Neural progenitor cell (in vitro differentiated cells): Measurements from ENCODE around the gene GPD2. TPM values are rescaled to one million over a fixed set of nuclear protein-coding genes. Genes with fewer than 3 reads are reported as not detected.
A peak's percentile ranks its signal among the peaks of the same experiment; 100 is the strongest.

Source experiments
- DNase-seq: peaks from one replicate; pipeline ENCODE4 v3.0.0-alpha.2; 2016; ENCODE audit warnings: low spot score
- H2AFZ ChIP-seq: fragments of 200-600 bp; sonication (generic); replicated peaks from 2 replicates; pipeline ENCODE4 v1.6.1; 2016; ENCODE audit warnings: antibody characterized with exemption
- H3F3A ChIP-seq: fragments of 200-600 bp; sonication (generic); 2 replicates; pipeline ENCODE4 v1.6.1; 2016; ENCODE audit warnings: antibody characterized with exemption, low read depth
- H3K27ac ChIP-seq: fragments of 200-600 bp; sonication (generic); 2 replicates; pipeline ENCODE4 v1.5.1; 2016; ENCODE audit warnings: mild to moderate bottlenecking
- H3K27me3 ChIP-seq: fragments of 200-600 bp; sonication (generic); 2 replicates; pipeline ENCODE4 v1.6.1; 2016; ENCODE audit warnings: mild to moderate bottlenecking, moderate library complexity
- H3K36me3 ChIP-seq: fragments of 200-600 bp; sonication (generic); 2 replicates; pipeline ENCODE4 v1.5.1; 2016
- H3K4me1 ChIP-seq: fragments of 200-600 bp; sonication (generic); 2 replicates; pipeline ENCODE4 v1.6.1; 2016; ENCODE audit warnings: mixed run types
- H3K4me2 ChIP-seq: fragments of 200-600 bp; sonication (generic); 2 replicates; pipeline ENCODE4 v1.6.1; 2016
- H3K4me3 ChIP-seq: fragments of 200-600 bp; sonication (generic); 2 replicates; pipeline ENCODE4 v1.5.1; 2016
- H3K79me2 ChIP-seq: fragments of 200-600 bp; sonication (generic); 2 replicates; pipeline ENCODE4 v1.6.1; 2016; ENCODE audit warnings: low read depth
- H3K9ac ChIP-seq: fragments of 200-600 bp; sonication (generic); 2 replicates; pipeline ENCODE4 v1.6.1; 2016
- H3K9me3 ChIP-seq: fragments of 200-600 bp; sonication (generic); 2 replicates; pipeline ENCODE4 v1.5.1; 2016; ENCODE audit warnings: low read depth
- H4K20me1 ChIP-seq: fragments of 200-600 bp; sonication (generic); 2 replicates; pipeline ENCODE4 v1.6.1; 2016; ENCODE audit warnings: low read depth
- H3K27ac Mint-ChIP-seq: 3 replicates; pipeline ENCODE4 v1.8.0; 2021; ENCODE audit warnings: mixed read lengths
- H3K27me3 Mint-ChIP-seq: 2 replicates; pipeline ENCODE4 v1.8.0; 2022; ENCODE audit warnings: low read depth, mild to moderate bottlenecking, inconsistent platforms, moderate library complexity, mixed read lengths; ENCODE audit not compliant: insufficient read depth
- H3K36me3 Mint-ChIP-seq: 3 replicates; pipeline ENCODE4 v1.8.0; 2021; ENCODE audit warnings: mixed read lengths
- H3K4me1 Mint-ChIP-seq: 3 replicates; pipeline ENCODE4 v1.8.0; 2021; ENCODE audit warnings: mixed read lengths
- H3K4me3 Mint-ChIP-seq: 3 replicates; pipeline ENCODE4 v1.8.0; 2021; ENCODE audit warnings: mild to moderate bottlenecking, moderate library complexity, mixed read lengths
- H3K9me3 Mint-ChIP-seq: 3 replicates; pipeline ENCODE4 v1.8.0; 2020; ENCODE audit warnings: mixed read lengths
- CTCF ChIP-seq: fragments of 200-600 bp; sonication (generic); IDR thresholded peaks from 2 replicates; pipeline ENCODE4 v1.5.1; 2017; ENCODE audit warnings: antibody characterized with exemption, mild to moderate bottlenecking
- EZH2 ChIP-seq: fragments of 200-600 bp; sonication (generic); IDR thresholded peaks from 2 replicates; pipeline ENCODE4 v1.6.1; 2017; ENCODE audit warnings: antibody characterized with exemption, mild to moderate bottlenecking, moderate library complexity
- EZH2phosphoT487 ChIP-seq: fragments of 200-600 bp; sonication (generic); IDR thresholded peaks from 2 replicates; pipeline ENCODE4 v1.6.1; 2017; ENCODE audit warnings: antibody characterized with exemption
- total RNA-seq: library from RNA; depleted of rRNA; stranded (reverse); fragments of >200 nt; gene quantifications from 2 replicates; pipeline ENCODE4 v1.2.3, GENCODE V29; 2015; ENCODE audit warnings: low replicate concordance

GPD2 gene
- total RNA-seq, 1 donor from 2014 or later, result 176 TPM

DNA sequence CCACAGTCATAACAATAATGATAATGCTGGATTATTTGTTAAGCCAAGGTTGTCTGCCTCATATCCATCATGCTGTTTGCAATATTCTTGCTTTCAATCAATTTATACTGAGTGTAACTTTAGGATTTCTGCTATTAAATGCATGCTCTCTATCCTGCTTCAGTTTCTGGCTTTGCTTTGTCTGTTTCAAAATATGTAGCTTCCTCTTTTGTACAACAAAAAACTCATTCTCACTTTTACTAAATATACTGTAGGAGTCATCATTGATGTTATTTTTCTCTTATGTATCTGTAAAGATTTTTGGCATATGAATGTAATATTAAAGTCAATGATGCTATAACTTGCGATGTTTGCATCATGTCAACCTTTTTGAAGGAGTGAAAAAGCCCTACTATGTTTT is 149.3 kb downstream of the GPD2 start:
- no peaks in the 10 kb centered on the region for H3K9me3 ChIP-seq
- DNase-seq, result no peak
- H4K20me1 ChIP-seq, result no peaks in the 10 kb centered on the region
- no peak overlapping the region for H2AFZ ChIP-seq
- Mint-ChIP-seq H3K27ac (no peak overlapping the region), H3K36me3 (no peaks in the 10 kb centered on the region), H3K9me3 (no peaks in the 10 kb centered on the region), H3K4me3 (no peak overlapping the region), H3K4me1 (peaks cover 11% of the 10 kb centered on the region), H3K27me3 (no peaks in the 10 kb centered on the region)
- no peaks in the 10 kb centered on the region for H3K36me3 ChIP-seq
- no peak overlapping the region for H3K4me3 ChIP-seq
- no peaks in the 10 kb centered on the region for H3K79me2 ChIP-seq
- H3K27me3 ChIP-seq, result no peaks in the 10 kb centered on the region
- H3F3A ChIP-seq, result peaks cover 6% of the 10 kb centered on the region
- no peak overlapping the region for H3K4me2 ChIP-seq
- no peak overlapping the region for H3K9ac ChIP-seq
- TF ChIP-seq CTCF (no peak), EZH2 (no peak), EZH2phosphoT487 (no peak)
- H3K4me1 ChIP-seq, result peaks cover 24% of the 10 kb centered on the region
- no peak overlapping the region for H3K27ac ChIP-seq

GRCh38 chr2:156586621-156587020 is 150.4 kb downstream of the GPD2 start:
- Histone ChIP-seq H3K27ac (no peak overlapping the region), H3K36me3 (no peaks in the 10 kb centered on the region), H3K4me2 (no peak overlapping the region), H3K4me1 (peaks cover 32% of the 10 kb centered on the region), H4K20me1 (no peaks in the 10 kb centered on the region), H3K9me3 (no peaks in the 10 kb centered on the region), H3K9ac (no peak overlapping the region), H2AFZ (no peak overlapping the region), H3K27me3 (no peaks in the 10 kb centered on the region), H3K4me3 (no peak overlapping the region), H3K79me2 (no peaks in the 10 kb centered on the region), H3F3A (peaks cover 6% of the 10 kb centered on the region)
- DNase-seq, result no peak
- Mint-ChIP-seq H3K4me3 (no peak overlapping the region), H3K27ac (no peak overlapping the region), H3K4me1 (peaks cover 11% of the 10 kb centered on the region), H3K9me3 (no peaks in the 10 kb centered on the region), H3K27me3 (no peaks in the 10 kb centered on the region), H3K36me3 (no peaks in the 10 kb centered on the region)
- TF ChIP-seq EZH2, result no peak
- no peak for TF ChIP-seq EZH2phosphoT487
- no peak for TF ChIP-seq CTCF

DNA sequence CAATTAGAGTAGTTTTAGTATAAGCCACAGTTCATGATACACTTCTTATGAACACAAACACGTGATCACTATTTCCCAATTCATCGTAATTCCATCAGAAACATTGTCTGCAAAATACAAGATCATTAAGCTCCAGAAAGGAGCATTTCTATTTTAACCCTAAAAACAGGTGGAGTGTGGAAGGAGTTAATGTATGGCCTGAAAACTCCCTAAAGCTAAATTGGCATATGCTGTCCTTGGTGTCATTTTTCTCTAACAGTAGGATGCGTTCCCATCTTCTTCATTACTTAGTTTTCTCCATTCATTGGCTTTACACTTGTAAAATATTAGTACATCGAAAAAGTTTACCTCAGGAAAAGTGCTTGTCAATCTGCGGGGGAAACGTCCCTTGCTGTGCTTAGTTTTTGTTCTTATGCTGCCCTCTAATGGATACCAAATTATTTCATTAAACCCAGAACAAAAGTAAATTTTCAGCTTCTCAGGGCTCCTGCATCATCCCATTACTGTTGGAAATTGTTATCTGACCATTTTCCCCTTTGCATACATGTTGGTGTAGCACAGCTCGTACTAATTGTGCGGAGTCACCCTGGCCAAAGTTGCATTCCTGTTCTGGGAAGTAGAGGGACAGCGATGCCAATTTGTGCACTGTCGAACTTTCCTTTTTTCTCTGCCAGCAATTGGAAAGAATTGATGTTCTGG is 153.4 kb downstream of the GPD2 start:
- peaks cover 43% of the 10 kb centered on the region for H3K4me1 ChIP-seq
- no peaks in the 10 kb centered on the region for H3K27me3 ChIP-seq
- no peak overlapping the region for H3K4me2 ChIP-seq
- H3K4me3 ChIP-seq, result no peak overlapping the region
- no peaks in the 10 kb centered on the region for H4K20me1 ChIP-seq
- H3K4me3 Mint-ChIP-seq, result no peak overlapping the region
- peak; percentile 57 for DNase-seq
- H2AFZ ChIP-seq, result no peak overlapping the region
- peaks cover 16% of the 10 kb centered on the region for H3F3A ChIP-seq
- H3K9me3 Mint-ChIP-seq, result no peaks in the 10 kb centered on the region
- peaks cover 28% of the 10 kb centered on the region for H3K4me1 Mint-ChIP-seq
- H3K27me3 Mint-ChIP-seq, result no peaks in the 10 kb centered on the region
- no peaks in the 10 kb centered on the region for H3K36me3 ChIP-seq
- H3K27ac ChIP-seq, result no peak overlapping the region
- H3K27ac Mint-ChIP-seq, result no peak overlapping the region
- no peaks in the 10 kb centered on the region for H3K79me2 ChIP-seq
- H3K36me3 Mint-ChIP-seq, result no peaks in the 10 kb centered on the region
- no peaks in the 10 kb centered on the region for H3K9me3 ChIP-seq
- H3K9ac ChIP-seq, result no peak overlapping the region
- TF ChIP-seq CTCF, result peak; percentile 65
- TF ChIP-seq EZH2phosphoT487, result no peak
